HL-60 (cell line): ENCODE measurements around the gene SETD1B.

ENCODE experiments used
- GABPA ChIP-seq: IDR thresholded peaks from 2 replicates; pipeline ENCODE4 v1.6.1; 2012; ENCODE audit warnings: low read depth
- POLR2AphosphoS5 ChIP-seq: IDR thresholded peaks from 2 replicates; pipeline ENCODE4 v1.6.1; 2012; ENCODE audit warnings: low read depth
- TF ChIP-seq, protein P1 (sequence below): IDR thresholded peaks from one replicate; pipeline ENCODE4 v1.5.1; 2011; ENCODE audit warnings: low read length, control low read depth, inconsistent platforms; ENCODE audit not compliant: insufficient read depth
- TF ChIP-seq, protein P2 (sequence below): IDR thresholded peaks from 2 replicates; pipeline ENCODE4 v1.6.1; 2012; ENCODE audit warnings: low read depth; ENCODE audit not compliant: insufficient replicate concordance

DNA sequence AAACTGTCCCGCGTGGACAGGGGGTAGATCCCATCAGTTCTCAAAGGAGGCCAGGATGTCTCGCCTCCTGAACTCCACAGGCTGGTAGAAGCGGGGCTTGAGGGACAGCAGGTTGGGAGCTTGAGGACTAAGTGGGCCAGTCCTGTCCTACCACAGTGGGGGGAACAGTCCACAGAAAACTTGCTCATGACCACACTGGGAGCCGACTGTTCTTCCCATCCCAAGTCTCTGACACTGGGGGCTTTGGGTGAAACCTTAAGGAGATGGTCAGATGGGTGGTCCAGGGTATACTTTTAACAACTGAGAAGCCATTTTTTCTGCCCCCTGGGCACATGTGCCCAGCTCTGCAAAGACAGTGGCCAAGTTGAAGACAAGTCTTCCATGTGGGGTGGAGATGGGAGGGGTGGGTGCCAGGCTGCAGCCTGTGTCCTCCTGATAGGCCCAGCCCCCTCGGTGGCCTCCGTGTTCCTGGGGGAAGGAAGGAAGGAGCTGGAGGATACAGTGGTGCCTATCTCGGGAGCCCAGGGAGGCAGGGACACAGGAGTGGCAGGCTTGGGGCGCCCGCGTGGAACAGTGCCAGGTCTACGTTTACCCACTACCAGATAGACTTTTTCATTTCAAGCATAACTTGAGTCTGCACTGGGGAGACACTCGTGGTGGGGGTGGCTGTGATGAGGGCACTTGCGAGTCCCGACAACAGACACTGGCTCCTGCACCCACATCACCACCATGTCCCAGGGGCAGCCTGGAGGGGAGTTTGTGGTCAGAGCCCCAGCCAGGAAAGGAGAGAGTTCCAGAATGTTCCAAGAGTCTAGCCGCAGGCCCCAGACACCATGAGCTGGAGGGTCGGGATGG is 25.0 kb upstream of the SETD1B start:
- TF ChIP-seq, protein P1, sequence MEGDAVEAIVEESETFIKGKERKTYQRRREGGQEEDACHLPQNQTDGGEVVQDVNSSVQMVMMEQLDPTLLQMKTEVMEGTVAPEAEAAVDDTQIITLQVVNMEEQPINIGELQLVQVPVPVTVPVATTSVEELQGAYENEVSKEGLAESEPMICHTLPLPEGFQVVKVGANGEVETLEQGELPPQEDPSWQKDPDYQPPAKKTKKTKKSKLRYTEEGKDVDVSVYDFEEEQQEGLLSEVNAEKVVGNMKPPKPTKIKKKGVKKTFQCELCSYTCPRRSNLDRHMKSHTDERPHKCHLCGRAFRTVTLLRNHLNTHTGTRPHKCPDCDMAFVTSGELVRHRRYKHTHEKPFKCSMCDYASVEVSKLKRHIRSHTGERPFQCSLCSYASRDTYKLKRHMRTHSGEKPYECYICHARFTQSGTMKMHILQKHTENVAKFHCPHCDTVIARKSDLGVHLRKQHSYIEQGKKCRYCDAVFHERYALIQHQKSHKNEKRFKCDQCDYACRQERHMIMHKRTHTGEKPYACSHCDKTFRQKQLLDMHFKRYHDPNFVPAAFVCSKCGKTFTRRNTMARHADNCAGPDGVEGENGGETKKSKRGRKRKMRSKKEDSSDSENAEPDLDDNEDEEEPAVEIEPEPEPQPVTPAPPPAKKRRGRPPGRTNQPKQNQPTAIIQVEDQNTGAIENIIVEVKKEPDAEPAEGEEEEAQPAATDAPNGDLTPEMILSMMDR = no peak
- TF ChIP-seq POLR2AphosphoS5 (peak; percentile 15), GABPA (no peak)
- TF ChIP-seq, protein P2, sequence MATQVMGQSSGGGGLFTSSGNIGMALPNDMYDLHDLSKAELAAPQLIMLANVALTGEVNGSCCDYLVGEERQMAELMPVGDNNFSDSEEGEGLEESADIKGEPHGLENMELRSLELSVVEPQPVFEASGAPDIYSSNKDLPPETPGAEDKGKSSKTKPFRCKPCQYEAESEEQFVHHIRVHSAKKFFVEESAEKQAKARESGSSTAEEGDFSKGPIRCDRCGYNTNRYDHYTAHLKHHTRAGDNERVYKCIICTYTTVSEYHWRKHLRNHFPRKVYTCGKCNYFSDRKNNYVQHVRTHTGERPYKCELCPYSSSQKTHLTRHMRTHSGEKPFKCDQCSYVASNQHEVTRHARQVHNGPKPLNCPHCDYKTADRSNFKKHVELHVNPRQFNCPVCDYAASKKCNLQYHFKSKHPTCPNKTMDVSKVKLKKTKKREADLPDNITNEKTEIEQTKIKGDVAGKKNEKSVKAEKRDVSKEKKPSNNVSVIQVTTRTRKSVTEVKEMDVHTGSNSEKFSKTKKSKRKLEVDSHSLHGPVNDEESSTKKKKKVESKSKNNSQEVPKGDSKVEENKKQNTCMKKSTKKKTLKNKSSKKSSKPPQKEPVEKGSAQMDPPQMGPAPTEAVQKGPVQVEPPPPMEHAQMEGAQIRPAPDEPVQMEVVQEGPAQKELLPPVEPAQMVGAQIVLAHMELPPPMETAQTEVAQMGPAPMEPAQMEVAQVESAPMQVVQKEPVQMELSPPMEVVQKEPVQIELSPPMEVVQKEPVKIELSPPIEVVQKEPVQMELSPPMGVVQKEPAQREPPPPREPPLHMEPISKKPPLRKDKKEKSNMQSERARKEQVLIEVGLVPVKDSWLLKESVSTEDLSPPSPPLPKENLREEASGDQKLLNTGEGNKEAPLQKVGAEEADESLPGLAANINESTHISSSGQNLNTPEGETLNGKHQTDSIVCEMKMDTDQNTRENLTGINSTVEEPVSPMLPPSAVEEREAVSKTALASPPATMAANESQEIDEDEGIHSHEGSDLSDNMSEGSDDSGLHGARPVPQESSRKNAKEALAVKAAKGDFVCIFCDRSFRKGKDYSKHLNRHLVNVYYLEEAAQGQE = no peak
